WI38 (cell line): ENCODE data around the gene SNX5.
"Not testable (repeated sequence)": the region's sequence is repeated elsewhere in the genome, so short reads cannot be mapped to it uniquely, and the experiment has no call there.

Source experiments
- H3K4me3 ChIP-seq: 2 replicates; pipeline ENCODE4 v1.5.1; 2011; ENCODE audit warnings: low read depth, mild to moderate bottlenecking, control low read depth, low read length
- TF ChIP-seq, protein P1 (sequence below): IDR thresholded peaks from 2 replicates; pipeline ENCODE4 v1.5.1; 2012; ENCODE audit warnings: low read depth, mild to moderate bottlenecking, control low read depth, low read length

The SNX5 gene

DNA sequence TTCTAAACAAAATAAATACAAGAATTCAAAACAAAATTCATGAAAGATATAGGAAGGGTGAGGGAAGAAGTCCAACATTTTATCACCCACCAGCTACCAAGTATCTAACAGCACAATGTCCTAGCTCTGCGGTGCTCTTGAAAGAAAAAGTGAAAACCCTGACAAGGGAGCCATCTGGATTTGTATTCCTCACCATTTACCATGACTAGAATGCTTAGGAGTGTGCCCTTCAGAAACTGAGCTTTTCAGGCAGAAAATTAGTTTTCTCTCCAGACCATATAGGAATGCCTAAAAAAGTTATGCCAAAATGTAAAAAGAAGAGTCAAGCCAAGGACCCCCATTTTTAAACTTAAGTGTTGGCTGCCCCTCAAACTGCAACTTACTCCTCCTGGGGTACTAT, 4.5 kb downstream of the SNX5 start:
- H3K4me3 ChIP-seq, result no peak overlapping the region
- TF ChIP-seq, protein P1, sequence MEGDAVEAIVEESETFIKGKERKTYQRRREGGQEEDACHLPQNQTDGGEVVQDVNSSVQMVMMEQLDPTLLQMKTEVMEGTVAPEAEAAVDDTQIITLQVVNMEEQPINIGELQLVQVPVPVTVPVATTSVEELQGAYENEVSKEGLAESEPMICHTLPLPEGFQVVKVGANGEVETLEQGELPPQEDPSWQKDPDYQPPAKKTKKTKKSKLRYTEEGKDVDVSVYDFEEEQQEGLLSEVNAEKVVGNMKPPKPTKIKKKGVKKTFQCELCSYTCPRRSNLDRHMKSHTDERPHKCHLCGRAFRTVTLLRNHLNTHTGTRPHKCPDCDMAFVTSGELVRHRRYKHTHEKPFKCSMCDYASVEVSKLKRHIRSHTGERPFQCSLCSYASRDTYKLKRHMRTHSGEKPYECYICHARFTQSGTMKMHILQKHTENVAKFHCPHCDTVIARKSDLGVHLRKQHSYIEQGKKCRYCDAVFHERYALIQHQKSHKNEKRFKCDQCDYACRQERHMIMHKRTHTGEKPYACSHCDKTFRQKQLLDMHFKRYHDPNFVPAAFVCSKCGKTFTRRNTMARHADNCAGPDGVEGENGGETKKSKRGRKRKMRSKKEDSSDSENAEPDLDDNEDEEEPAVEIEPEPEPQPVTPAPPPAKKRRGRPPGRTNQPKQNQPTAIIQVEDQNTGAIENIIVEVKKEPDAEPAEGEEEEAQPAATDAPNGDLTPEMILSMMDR, result no peak

DNA sequence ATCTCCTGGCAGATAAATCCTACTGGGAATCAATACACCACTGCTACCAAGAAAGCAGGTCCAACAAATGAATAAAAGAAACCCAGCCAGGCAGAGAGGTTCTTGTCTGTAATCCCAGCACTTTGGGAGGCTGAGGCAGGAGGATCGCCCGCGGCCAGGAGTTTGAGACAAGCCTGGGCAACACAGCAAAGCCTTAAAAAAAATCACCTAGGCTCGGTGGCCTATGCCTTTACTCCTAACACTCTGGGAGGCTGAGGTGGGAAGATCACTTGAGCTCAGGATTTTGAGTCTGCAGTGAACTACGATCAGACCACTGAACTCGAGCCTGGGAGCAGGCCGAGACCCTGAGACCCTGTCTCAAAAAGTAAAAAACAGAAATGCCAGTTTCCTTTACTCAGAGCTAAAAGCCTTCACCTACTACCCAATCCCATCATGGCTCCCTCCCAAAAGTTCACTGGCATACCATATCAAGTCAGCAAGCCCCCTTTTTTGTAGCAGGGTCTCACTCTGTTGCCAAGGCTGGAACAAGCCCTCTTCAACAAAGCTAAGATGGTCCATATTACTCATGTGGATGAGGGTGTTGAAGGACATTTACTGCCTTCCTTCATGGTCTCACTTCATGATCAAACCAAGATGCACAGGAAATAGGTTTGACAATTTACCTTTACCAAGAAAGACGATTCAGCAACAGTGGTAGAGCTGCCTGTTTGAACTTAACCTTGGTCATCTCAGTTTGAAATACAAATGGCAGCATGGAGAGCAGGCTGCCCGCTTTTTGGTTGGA, 5.3 kb downstream of the SNX5 start:
- TF ChIP-seq, protein P1, result no peak
- H3K4me3 ChIP-seq, result no peak overlapping the region

DNA sequence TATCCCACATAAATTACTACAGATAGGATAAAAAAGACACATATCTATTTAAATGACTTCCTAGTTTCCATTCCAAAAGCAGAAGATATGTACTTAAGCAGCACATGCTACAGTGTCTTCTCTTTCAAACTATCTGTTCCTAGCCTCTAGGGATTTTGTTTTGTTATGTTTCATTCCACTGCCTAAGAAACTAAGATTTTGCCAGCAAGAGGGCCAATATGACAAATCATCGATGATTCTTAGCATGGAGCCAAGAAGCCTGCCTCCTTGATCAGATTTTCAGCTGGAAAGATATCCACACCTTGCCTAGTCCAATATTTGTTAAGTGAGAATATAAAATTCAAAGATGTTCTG, 7.0 kb downstream of the SNX5 start:
- TF ChIP-seq, protein P1, result no peak
- H3K4me3 ChIP-seq, result 0 out of 2 replicates have a peak overlapping the region, but pooled peaks have one; percentile 9

DNA sequence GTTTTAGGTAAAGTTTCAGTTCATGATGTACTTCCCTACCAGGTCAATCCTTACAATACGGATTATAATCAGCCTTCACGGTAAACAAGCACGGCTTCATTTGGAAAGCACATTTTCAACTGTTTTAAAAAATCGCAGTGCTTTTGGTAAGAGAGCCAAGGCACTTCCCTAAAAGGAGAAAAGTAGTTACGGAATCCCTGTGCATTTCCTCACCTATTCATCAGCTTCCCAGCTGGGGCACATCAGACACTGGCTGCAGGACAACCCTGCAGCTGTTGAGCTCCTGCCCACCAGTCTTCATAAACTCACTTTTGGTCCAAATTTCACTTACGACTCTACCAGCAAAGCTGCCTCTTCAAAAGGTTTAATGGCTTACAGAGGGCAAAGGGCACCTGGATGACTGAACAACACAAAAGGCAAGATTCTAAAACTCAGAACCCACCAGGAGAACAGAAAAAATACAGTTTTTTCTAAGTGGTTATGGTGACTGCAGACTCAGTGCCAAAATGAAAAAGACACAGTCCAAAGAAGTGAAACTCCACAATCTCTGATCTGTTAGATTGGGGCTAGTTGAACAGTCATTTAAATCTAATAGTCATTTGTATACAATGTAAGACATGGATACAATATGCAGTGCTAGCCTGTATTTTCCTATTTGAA, 7.5 kb downstream of the SNX5 start:
- TF ChIP-seq, protein P1, result no peak
- H3K4me3 ChIP-seq, result 0 out of 2 replicates have a peak overlapping the region, but pooled peaks have one; percentile 9

DNA sequence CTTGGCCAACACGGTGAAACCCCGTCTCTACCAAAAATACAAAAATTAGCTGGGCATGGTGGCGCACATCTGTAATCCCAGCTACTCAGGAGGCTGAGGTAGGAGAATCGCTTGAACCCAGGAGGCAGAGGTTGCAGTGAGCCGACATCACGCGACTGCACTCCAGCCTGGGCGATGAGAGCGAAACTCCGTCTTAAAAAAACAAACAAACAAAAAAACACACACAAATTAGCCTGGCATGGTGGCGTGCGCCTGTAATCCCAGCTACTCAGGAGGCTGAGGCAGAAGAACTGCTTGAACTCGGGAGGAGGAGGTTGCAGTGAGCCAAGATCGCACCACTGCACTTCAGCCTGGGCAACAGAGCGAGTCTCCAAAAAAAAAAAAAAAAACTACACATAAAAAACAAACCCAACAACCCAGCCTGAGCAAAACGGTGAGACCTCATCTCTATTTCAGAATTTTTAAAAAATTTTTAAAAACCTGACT, 8.2 kb downstream of the SNX5 start:
- H3K4me3 ChIP-seq, result not testable (repeated sequence)

DNA sequence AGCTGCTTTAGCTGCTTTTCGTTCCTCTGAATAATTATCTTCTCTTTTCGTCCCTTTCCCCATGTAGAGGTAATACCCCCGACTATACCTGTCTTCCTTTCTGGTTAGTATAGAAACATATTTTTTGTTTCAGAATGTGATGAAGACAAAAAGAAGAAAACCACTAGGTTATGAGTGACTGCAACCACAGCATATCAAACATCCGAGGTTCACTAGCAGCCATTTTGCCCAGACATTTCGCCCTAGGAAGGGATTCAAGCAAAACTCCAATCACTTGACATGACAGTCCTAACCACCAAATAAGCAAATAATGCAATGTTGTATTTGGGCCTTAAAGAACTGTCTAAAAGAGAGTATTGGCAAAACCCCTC, 9.4 kb downstream of the SNX5 start:
- no peak overlapping the region for H3K4me3 ChIP-seq
- TF ChIP-seq, protein P1, result no peak

DNA sequence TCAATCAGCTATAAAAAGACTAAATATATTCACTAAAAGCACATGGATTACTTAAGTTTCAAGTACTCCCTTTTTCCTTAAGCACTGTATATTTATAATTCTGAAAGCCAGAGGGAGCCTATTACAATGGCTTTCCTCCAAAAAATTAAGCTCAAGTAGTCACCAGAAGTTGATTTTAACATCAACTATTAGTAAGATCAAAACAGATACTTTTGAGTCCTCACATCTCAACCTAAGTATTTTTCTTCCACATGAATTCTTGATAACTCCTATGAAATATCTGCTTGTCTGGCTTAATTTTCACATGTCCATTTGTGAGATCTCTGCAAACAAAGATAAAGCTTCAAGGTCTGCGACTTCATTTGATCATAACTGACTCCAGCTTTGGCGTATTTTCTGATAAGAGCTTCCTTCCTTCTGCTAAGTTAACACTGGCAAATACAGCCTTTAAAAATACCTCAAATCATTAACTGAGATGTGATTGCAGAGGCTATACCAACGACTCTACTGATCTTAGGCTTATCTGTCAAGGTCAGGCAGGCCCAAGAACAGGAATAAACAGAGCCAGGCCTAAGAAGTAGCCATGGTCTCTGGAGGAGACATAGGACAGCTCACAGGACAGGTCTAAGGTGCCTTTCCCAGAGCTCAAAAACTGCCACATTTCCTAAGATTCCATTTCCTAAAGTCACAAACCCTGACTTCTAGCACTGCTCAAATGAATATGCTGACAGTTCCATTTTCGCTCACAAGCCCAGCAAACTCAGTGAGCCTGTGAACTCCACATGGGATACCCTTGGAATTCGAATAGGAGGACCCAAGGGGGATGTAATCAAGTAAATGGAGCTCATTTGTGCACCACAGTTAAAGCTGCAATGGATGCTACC, 10.0 kb downstream of the SNX5 start:
- H3K4me3 ChIP-seq, result no peak overlapping the region
- TF ChIP-seq, protein P1, result no peak
